Adipocyte (in vitro differentiated cells): Measurements from ENCODE around the gene FMNL2.

Source experiments
- DNase-seq: peaks from one replicate; pipeline ENCODE4 v3.0.0-alpha.2; 2015; ENCODE audit warnings: low read depth
- H3K27me3 ChIP-seq: replicated peaks from 2 replicates; pipeline ENCODE4 v1.7.0; 2013; ENCODE audit warnings: mild to moderate bottlenecking, low read length, moderate library complexity; ENCODE audit not compliant: control insufficient read depth, insufficient read depth
- H3K36me3 ChIP-seq: 2 replicates; pipeline ENCODE4 v1.7.0; 2013; ENCODE audit warnings: low read length, mild to moderate bottlenecking, moderate library complexity; ENCODE audit not compliant: control insufficient read depth, insufficient read depth, severe bottlenecking
- H3K4me1 ChIP-seq: 2 replicates; pipeline ENCODE4 v1.7.0; 2013; ENCODE audit warnings: mild to moderate bottlenecking, low read length, moderate library complexity; ENCODE audit not compliant: control insufficient read depth, insufficient read depth
- H3K4me3 ChIP-seq: 2 replicates; pipeline ENCODE4 v1.7.0; 2013; ENCODE audit warnings: mild to moderate bottlenecking, low read length, moderate library complexity
- H3K9ac ChIP-seq: 2 replicates; pipeline ENCODE4 v1.7.0; 2013; ENCODE audit warnings: mild to moderate bottlenecking, low read length, moderate library complexity
- H3K9me3 ChIP-seq: 2 replicates; pipeline ENCODE4 v1.7.0; 2013; ENCODE audit warnings: mild to moderate bottlenecking, low read length, moderate library complexity; ENCODE audit not compliant: control insufficient read depth

The FMNL2 gene

DNA sequence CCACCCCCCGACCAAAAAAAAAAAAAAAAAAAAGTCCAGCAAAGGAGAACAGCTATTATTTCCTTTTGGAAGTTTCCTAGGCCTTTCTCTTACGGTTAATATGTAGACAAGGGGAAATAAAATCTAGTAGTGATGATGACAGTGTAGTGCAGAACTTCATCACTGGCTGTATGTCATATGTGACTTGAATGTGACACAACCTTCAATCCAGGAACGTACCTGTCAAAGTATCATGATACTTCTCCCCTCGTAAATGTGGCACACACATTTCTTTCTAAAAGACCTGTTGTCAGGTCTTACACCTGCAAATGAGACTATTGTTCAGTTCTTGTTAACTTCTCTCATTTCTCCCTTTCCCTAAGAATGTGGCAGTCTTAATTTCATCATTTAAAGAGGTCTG lies 208.7 kb downstream of the FMNL2 start:
- H3K9me3 ChIP-seq, result no peaks in the 10 kb centered on the region
- H3K36me3 ChIP-seq, result peaks cover 4% of the 10 kb centered on the region
- peaks cover 8% of the 10 kb centered on the region for H3K4me1 ChIP-seq
- no peaks in the 10 kb centered on the region for H3K27me3 ChIP-seq
- no peak overlapping the region for H3K4me3 ChIP-seq
- DNase-seq, result no peak
- H3K9ac ChIP-seq, result no peak overlapping the region

DNA sequence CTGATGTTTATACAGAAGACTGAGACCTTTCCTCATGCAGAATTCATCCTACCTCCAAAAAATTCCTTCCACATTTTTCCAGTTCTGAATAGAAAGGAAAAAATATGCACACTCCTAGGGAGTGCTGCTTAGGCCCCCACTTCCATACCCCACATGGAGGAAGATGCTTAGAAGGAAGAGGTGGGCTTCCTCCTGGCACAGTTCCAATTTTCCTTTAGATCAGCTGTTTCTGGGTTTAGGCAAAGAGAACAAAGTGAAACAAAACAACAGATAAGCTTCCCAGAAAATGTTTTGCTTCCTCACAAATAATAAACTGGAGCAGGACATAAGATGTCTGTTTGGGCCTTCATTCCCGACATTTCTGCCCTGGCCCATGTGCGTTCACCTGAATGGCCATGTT lies 209.7 kb downstream of the FMNL2 start:
- DNase-seq, result no peak
- no peak overlapping the region for H3K4me3 ChIP-seq
- peaks cover 11% of the 10 kb centered on the region for H3K4me1 ChIP-seq
- peaks cover 9% of the 10 kb centered on the region for H3K36me3 ChIP-seq
- no peak overlapping the region for H3K9ac ChIP-seq
- H3K27me3 ChIP-seq, result no peaks in the 10 kb centered on the region
- no peaks in the 10 kb centered on the region for H3K9me3 ChIP-seq

DNA sequence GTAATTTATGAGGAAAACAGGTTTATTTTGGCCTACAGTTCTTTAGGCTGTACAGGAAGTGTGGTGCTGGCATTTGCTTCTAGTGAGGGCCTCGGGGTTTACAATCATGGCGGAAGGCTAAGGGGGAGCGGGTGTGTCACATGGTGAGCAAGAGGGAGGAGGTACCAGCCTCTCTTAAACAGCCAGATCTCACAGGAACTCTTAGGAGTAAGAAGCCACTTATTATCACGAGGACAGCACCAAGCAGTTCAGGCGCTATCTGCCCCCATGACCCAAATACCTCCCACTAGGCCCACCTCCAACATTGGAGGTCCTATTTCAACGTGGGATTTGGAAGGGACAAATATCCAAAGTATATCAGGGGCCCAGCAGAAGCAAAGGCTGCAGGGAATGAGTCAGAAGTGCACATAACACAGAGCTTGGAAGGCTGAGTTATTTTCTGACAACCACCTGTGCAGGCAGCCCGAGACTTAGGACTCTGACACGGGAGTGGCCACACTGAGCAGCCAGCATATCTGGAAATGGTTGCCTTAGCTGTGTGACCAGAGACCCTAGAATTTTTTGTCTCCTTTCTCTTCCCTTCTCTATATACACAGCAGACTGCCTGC lies 211.4 kb downstream of the FMNL2 start:
- Histone ChIP-seq H3K4me3 (no peak overlapping the region), H3K4me1 (peaks cover 11% of the 10 kb centered on the region), H3K27me3 (no peaks in the 10 kb centered on the region), H3K36me3 (peaks cover 10% of the 10 kb centered on the region), H3K9ac (no peak overlapping the region), H3K9me3 (no peaks in the 10 kb centered on the region)
- no peak for DNase-seq

DNA sequence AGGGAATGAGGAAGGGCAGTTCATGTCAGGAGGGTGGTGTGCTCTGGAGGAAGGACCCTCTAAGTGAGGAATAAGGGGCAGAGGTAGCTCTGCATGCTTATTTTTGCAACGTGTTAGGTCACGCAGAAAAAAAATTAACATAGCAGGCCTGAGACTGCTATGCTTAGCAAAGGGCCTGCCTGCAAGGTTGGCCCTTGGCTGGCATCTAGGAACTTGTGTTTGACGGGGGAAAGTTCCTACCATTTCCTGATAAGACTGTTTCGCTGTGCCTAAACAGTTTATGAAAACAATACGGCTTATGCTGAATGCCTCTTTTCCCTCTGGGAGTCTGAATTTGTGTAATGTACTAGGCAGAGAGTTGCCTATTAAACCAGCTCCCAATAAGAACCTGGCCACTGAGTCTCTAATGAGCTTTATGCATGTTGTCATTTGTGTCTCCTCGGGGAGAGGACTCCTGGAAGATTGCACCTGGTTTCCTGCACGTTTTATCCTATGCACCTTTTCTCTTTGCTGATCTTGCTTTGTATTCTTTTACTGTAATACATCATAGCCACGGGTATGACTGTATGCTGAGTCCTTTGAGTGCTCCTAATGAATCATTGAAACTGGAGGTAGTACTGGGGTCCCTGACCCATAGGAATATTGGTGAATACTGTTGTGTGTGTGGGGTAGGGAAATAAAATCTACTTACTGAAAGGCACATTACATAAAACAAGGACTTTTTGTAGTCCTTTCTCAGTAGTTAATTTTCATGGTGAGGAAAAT lies 213.3 kb downstream of the FMNL2 start:
- no peak overlapping the region for H3K9ac ChIP-seq
- no peaks in the 10 kb centered on the region for H3K27me3 ChIP-seq
- no peak for DNase-seq
- H3K9me3 ChIP-seq, result no peaks in the 10 kb centered on the region
- no peak overlapping the region for H3K4me3 ChIP-seq
- peaks cover 4% of the 10 kb centered on the region for H3K4me1 ChIP-seq
- H3K36me3 ChIP-seq, result peaks cover 10% of the 10 kb centered on the region

DNA sequence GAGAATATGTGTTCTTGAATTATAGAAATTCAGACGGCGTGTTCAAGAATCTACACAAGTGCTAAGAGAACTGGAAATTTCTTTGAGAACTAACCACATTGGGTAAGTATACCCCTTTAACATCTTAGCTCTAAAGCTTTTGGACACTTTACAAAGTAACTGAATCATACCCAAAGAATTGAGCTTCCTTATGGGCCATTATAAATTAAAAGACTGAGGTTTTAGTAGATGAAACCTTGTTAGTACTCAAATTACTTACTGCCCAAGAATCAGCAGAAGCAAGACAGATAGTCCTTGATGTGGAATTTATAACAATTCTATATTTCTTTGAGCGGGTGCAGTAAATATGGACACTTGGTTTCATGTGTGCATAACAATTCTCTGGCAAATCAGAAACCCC lies 214.0 kb downstream of the FMNL2 start:
- Histone ChIP-seq H3K4me3 (no peak overlapping the region), H3K27me3 (no peaks in the 10 kb centered on the region), H3K36me3 (peaks cover 10% of the 10 kb centered on the region), H3K9ac (no peak overlapping the region), H3K9me3 (no peaks in the 10 kb centered on the region), H3K4me1 (peaks cover 3% of the 10 kb centered on the region)
- no peak for DNase-seq

DNA sequence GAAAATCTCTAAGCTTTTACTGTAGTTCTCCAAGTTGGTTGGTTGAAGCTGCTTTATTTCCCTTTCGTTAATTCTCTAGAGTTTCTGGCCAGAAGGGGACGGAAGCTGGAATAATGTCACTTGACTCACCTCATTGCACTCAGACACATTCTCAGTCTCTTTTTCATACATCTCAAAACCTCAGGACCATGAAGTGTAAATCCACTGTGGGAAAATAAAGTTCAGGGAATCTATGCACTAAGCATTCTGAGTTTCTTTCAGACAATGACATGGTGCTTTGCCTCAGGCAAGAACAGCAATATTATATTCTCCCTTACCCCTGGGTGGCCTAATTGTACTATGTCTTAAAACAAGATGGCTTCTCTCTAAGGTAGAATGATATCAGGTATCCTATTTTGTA lies 214.4 kb downstream of the FMNL2 start:
- no peak overlapping the region for H3K9ac ChIP-seq
- H3K9me3 ChIP-seq, result no peaks in the 10 kb centered on the region
- H3K27me3 ChIP-seq, result no peaks in the 10 kb centered on the region
- DNase-seq, result no peak
- peaks cover 3% of the 10 kb centered on the region for H3K4me1 ChIP-seq
- H3K4me3 ChIP-seq, result no peak overlapping the region
- H3K36me3 ChIP-seq, result peaks cover 10% of the 10 kb centered on the region

DNA sequence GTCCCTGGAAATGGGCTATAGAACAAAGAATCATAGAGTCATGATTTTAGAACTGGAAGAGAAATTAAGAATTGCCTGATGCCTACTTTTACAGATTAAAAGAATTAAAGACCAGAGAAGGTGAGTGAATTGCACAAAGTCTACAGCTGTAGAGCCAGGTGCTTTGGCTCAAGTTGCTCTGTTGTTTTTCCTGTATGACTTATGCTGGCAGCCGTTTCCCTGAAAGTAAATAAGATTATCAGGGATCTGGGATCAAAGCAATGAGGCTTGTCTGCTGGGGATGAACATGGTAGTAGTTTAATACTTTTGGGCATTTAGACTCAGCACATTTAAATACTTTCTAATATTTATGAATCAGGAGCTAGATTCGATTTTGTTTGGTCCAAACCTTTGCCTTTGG lies 215.4 kb downstream of the FMNL2 start:
- H3K4me1 ChIP-seq, result peaks cover 8% of the 10 kb centered on the region
- no peak overlapping the region for H3K9ac ChIP-seq
- peaks cover 10% of the 10 kb centered on the region for H3K36me3 ChIP-seq
- no peak for DNase-seq
- H3K4me3 ChIP-seq, result no peak overlapping the region
- H3K27me3 ChIP-seq, result no peaks in the 10 kb centered on the region
- no peaks in the 10 kb centered on the region for H3K9me3 ChIP-seq

DNA sequence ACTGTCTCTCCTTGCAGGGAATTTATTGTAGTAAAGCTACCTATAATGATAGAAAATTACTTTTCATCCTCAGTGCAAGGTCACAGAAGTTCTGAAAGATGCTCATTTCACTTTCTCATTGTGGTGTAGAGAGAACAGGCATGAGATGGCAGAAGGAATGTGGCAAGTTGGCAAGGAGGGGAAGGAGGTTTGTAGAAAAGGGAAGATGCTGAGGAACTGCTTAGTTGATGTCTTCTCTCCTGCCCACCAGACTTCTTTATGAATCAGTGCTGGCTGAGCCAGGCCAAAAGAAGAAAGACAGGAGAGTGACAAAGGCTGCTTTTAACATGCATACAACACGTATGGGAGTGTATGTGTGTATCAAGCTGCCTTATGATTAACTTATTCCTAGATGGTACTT lies 217.9 kb downstream of the FMNL2 start:
- Histone ChIP-seq H3K36me3 (peaks cover 7% of the 10 kb centered on the region), H3K9ac (no peak overlapping the region), H3K9me3 (no peaks in the 10 kb centered on the region), H3K4me3 (no peak overlapping the region), H3K27me3 (no peaks in the 10 kb centered on the region), H3K4me1 (peaks cover 12% of the 10 kb centered on the region)
- DNase-seq, result no peak

DNA sequence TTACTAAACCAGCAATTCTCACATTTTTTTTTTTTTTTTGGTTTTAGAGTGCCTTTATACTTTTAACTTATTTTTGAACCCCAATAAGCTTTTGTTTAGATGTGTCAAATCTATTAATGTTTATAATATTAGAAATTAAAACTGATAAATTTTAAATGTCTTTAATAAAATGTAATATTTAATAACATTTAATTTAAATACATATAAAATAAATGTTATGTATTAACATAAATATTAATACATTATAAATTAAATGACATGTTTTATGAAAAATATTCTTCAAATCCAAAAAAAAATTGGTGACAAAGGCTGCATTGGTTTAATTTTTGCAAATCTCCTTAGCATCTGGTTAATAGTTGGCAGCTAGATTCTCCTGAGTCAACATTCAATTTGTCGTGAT lies 218.5 kb downstream of the FMNL2 start:
- H3K27me3 ChIP-seq, result no peaks in the 10 kb centered on the region
- H3K9ac ChIP-seq, result no peak overlapping the region
- H3K9me3 ChIP-seq, result no peaks in the 10 kb centered on the region
- DNase-seq, result no peak
- H3K36me3 ChIP-seq, result peaks cover 7% of the 10 kb centered on the region
- peaks cover 16% of the 10 kb centered on the region for H3K4me1 ChIP-seq
- H3K4me3 ChIP-seq, result no peak overlapping the region

DNA sequence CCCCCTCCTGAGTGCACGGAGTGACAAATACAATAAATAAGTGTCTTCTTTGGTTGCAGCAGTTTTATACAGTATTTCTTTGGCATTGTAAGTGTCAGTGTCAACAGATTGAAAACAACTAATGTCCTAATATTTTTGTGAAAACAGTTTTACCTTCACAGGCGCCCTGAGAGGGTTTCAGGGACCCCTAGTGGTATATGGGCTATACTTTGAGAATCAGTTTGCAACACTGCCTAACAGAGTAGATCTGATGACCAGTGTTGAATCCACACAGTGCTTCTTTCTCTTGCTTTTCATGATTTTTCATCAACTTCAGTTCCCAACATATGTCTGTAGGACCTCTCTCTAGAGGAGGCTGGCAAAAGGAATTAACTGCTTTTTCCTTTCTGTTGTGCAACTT lies 220.1 kb downstream of the FMNL2 start:
- no peak for DNase-seq
- Histone ChIP-seq H3K4me3 (no peak overlapping the region), H3K4me1 (peaks cover 16% of the 10 kb centered on the region)

DNA sequence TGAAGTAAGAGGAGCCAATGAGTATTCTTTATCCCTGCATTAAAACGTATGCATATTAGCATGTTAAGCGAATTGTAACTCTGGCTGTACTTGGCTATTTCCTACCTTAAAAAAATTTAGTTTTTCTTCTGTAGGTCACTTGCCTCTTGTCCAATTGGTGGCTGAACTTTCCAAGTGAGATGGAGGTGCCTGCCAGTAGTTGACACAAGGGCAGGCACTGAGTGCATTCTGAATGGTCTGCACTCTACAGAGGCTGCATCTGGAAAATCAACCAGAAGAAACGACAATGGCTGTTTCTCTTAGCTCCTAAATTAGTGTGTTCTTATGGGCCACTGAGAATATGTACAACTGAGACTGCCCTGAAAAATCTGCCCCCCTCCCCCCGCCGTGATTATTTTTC lies 221.5 kb downstream of the FMNL2 start:
- Histone ChIP-seq H3K4me3 (no peak overlapping the region), H3K9me3 (no peaks in the 10 kb centered on the region), H3K9ac (no peak overlapping the region), H3K4me1 (peaks cover 16% of the 10 kb centered on the region), H3K27me3 (no peaks in the 10 kb centered on the region), H3K36me3 (peaks cover 10% of the 10 kb centered on the region)
- no peak for DNase-seq

More for the DNA sequence above, 220.1 kb downstream of the FMNL2 start:
- peaks cover 5% of the 10 kb centered on the region for H3K36me3 ChIP-seq
- no peak overlapping the region for H3K9ac ChIP-seq
- H3K27me3 ChIP-seq, result no peaks in the 10 kb centered on the region
- no peaks in the 10 kb centered on the region for H3K9me3 ChIP-seq
